Skeletal muscle satellite cell (primary cell): ENCODE data around the gene LGR4.

Experiments
- H3K27me3 ChIP-seq: 2 replicates; pipeline ENCODE4 v1.7.0; 2013; ENCODE audit warnings: low read length; ENCODE audit not compliant: control insufficient read depth, insufficient read depth
- H3K36me3 ChIP-seq: 2 replicates; pipeline ENCODE4 v1.7.0; 2013; ENCODE audit warnings: mild to moderate bottlenecking, control low read depth, low read length; ENCODE audit not compliant: insufficient read depth
- H3K4me1 ChIP-seq: 2 replicates; pipeline ENCODE4 v1.7.0; 2013; ENCODE audit warnings: low read length; ENCODE audit not compliant: control insufficient read depth, insufficient read depth
- H3K4me2 ChIP-seq: 2 replicates; pipeline ENCODE4 v1.7.0; 2013; ENCODE audit warnings: mild to moderate bottlenecking, low read length
- H3K4me3 ChIP-seq: 2 replicates; pipeline ENCODE4 v1.7.0; 2013; ENCODE audit warnings: low read length
- H3K9ac ChIP-seq: 2 replicates; pipeline ENCODE4 v1.7.0; 2013; ENCODE audit warnings: mild to moderate bottlenecking, low read depth, low read length, moderate library complexity
- H3K9me3 ChIP-seq: replicated peaks from 2 replicates; pipeline ENCODE4 v1.7.0; 2013; ENCODE audit warnings: mild to moderate bottlenecking, control low read depth, low read length

LGR4 gene

GRCh38 chr11:27505781-27506180 lies 33.2 kb upstream of the LGR4 start:
- H3K4me3 ChIP-seq, result peak overlapping the region; percentile 99
- peak overlapping the region; percentile 97 for H3K9ac ChIP-seq
- H3K27me3 ChIP-seq, result no peaks in the 10 kb centered on the region
- H3K4me1 ChIP-seq, result peaks cover 20% of the 10 kb centered on the region
- peaks cover 12% of the 10 kb centered on the region for H3K36me3 ChIP-seq
- no peaks in the 10 kb centered on the region for H3K9me3 ChIP-seq
- peak overlapping the region; percentile 81 for H3K4me2 ChIP-seq

GRCh38 chr11:27504205-27504604 lies 31.6 kb upstream of the LGR4 start:
- Histone ChIP-seq H3K4me1 (peaks cover 20% of the 10 kb centered on the region), H3K36me3 (peaks cover 23% of the 10 kb centered on the region), H3K4me3 (no peak overlapping the region), H3K9me3 (no peaks in the 10 kb centered on the region), H3K9ac (no peak overlapping the region), H3K27me3 (no peaks in the 10 kb centered on the region), H3K4me2 (peak overlapping the region; percentile 81)

GRCh38 chr11:27501100-27501499 lies 28.5 kb upstream of the LGR4 start:
- Histone ChIP-seq H3K4me3 (no peak overlapping the region), H3K4me2 (no peak overlapping the region), H3K9me3 (no peaks in the 10 kb centered on the region), H3K27me3 (no peaks in the 10 kb centered on the region), H3K9ac (no peak overlapping the region), H3K36me3 (peaks cover 32% of the 10 kb centered on the region), H3K4me1 (peaks cover 17% of the 10 kb centered on the region)

GRCh38 chr11:27497911-27498310 lies 25.3 kb upstream of the LGR4 start:
- Histone ChIP-seq H3K4me2 (no peak overlapping the region), H3K4me3 (no peak overlapping the region), H3K9me3 (no peaks in the 10 kb centered on the region), H3K36me3 (peaks cover 36% of the 10 kb centered on the region), H3K9ac (no peak overlapping the region), H3K4me1 (peaks cover 6% of the 10 kb centered on the region), H3K27me3 (no peaks in the 10 kb centered on the region)

DNA sequence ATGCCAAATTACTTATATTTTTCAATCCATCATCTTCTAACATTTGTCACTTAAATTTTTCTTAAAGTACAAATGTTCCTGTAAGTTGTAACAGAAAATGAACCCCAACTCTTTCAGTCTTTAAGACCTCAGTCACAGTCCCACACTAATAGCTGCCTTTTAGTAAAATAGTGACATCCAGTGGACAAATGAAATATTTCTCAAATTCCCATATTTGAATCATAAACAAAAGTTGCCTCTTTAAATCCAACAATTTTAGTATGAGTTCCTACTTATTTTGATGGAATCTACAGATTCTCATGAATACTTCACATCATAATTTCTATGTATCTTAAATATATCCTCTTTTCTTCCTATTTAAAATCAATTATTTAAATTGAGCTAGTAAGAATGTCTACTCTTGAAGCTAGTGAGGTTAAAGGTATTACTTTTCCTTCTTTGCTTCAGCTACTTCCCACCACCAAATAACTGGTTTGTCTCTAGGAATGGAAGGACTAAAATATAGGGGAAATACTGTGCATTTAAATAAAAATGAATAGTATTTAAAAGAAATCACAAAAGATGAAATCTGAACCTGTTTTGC lies 24.8 kb upstream of the LGR4 start:
- no peaks in the 10 kb centered on the region for H3K27me3 ChIP-seq
- H3K4me3 ChIP-seq, result no peak overlapping the region
- H3K36me3 ChIP-seq, result peaks cover 37% of the 10 kb centered on the region
- peaks cover 6% of the 10 kb centered on the region for H3K4me1 ChIP-seq
- no peak overlapping the region for H3K4me2 ChIP-seq
- H3K9me3 ChIP-seq, result no peaks in the 10 kb centered on the region
- no peak overlapping the region for H3K9ac ChIP-seq

GRCh38 chr11:27496461-27496860 lies 23.9 kb upstream of the LGR4 start:
- H3K4me3 ChIP-seq, result no peak overlapping the region
- peaks cover 6% of the 10 kb centered on the region for H3K4me1 ChIP-seq
- H3K9ac ChIP-seq, result no peak overlapping the region
- no peaks in the 10 kb centered on the region for H3K27me3 ChIP-seq
- no peak overlapping the region for H3K4me2 ChIP-seq
- H3K36me3 ChIP-seq, result peaks cover 46% of the 10 kb centered on the region
- H3K9me3 ChIP-seq, result no peaks in the 10 kb centered on the region

- Histone ChIP-seq H3K9ac (no peak overlapping the region), H3K4me2 (no peak overlapping the region), H3K4me3 (no peak overlapping the region), H3K9me3 (no peaks in the 10 kb centered on the region), H3K4me1 (peaks cover 6% of the 10 kb centered on the region), H3K36me3 (peaks cover 46% of the 10 kb centered on the region), H3K27me3 (no peaks in the 10 kb centered on the region)
Observed at GRCh38 chr11:27495710-27496300, 23.2 kb upstream of the LGR4 start.

DNA sequence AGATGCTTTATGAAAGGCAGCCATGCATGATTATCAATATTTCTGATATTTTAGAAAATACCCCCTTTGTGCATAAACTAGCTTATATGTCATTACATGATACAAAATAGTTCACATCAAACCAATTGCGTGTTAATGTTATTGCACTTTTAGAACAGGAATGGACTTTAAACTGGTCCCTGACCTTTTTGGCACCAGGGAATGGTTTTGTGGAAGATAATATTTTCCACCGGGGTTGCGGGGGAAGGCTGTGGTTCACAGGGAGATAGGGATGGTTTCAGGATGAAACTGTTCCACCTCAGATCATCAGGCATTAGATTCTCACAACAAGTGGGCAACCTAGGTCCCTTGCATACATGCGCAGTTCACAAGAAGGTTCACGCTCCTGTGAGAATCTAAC lies 16.5 kb upstream of the LGR4 start:
- H3K4me3 ChIP-seq, result no peak overlapping the region
- no peaks in the 10 kb centered on the region for H3K4me1 ChIP-seq
- no peak overlapping the region for H3K9ac ChIP-seq
- H3K9me3 ChIP-seq, result no peaks in the 10 kb centered on the region
- no peak overlapping the region for H3K4me2 ChIP-seq
- peaks cover 25% of the 10 kb centered on the region for H3K36me3 ChIP-seq
- no peaks in the 10 kb centered on the region for H3K27me3 ChIP-seq

DNA sequence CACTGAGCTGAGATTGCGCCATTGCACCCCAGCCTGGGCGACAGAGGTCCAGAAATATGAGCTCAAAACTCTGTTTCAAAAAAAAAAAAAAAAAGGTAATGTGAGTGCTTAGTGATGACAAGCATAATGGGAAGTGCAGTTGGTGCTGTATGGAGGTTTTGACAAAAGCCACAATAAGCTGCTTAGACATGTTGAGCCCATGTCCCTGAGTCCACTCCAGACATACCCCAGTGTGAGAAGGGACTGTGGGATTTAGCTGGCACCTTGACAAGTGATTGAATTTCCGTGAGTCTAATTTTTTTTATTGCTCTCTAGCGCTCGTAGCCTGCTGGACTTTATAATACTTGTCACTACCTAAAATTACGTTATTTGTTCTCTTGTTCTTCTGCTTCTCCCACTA lies 15.1 kb upstream of the LGR4 start:
- Histone ChIP-seq H3K27me3 (no peaks in the 10 kb centered on the region), H3K4me3 (no peak overlapping the region), H3K4me1 (no peaks in the 10 kb centered on the region), H3K9ac (no peak overlapping the region), H3K4me2 (no peak overlapping the region), H3K9me3 (no peaks in the 10 kb centered on the region), H3K36me3 (peaks cover 17% of the 10 kb centered on the region)

DNA sequence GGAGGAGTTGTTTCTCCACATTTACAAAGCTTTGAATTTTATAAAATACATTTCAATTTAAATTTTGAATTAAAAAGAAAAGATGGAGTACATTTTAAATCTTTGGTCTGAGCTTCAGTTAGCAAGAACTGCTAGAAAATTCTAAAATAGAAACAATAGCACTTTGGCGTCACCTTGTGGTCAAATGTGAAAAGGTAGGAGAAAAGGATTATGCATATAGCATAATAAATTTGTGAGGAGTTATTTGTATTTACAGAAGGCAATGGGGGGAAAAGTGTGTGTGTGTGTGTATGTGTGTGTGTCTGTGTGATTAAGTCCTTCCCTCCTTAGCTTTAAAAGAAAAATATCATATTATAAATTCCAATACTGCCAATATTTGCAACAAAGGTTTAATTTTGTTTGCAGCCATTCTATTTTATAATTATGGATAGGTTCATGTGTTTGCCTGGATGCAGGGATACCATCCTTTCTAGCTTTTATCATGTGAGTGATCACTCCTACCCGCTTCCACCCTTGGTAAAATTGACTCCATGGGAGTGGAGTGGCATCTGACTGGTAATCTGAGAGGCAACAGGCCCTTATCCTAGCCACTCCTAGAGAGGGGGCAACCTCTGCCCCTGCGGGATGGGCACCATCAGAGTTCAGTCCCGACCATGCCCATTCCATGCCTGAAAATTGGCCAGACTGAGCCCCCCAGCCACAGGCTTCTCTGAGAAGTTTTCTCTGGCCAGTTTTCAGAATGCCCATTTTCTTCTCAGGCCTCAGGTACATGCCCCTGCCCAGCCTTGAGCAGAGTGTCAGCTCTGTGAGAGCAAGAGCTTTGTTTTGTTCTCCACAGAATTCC lies 13.6 kb upstream of the LGR4 start:
- H3K27me3 ChIP-seq, result no peaks in the 10 kb centered on the region
- H3K36me3 ChIP-seq, result peaks cover 4% of the 10 kb centered on the region
- no peak overlapping the region for H3K9ac ChIP-seq
- H3K4me1 ChIP-seq, result no peaks in the 10 kb centered on the region
- H3K9me3 ChIP-seq, result no peaks in the 10 kb centered on the region
- H3K4me3 ChIP-seq, result no peak overlapping the region
- no peak overlapping the region for H3K4me2 ChIP-seq

DNA sequence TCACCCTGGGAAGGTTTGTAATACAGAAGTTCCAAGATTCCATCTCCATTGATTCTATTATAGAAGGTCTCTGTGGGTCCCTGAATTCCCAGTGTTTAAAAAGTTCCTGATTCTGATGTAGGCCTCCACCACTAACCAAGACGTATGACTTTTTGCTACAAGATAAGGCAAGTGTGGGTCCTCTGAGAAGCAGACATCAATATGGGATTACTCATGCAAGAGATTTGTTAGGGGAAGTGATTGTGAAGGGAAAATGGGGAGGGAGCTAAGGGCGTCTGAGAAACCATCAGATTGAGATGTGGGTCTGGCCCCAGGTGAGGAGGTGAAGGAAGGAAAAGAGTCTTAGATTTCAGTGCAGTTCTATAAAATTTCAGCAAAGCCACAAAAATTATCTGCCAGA lies 10.2 kb upstream of the LGR4 start:
- Histone ChIP-seq H3K4me3 (no peak overlapping the region), H3K36me3 (no peaks in the 10 kb centered on the region), H3K9me3 (no peaks in the 10 kb centered on the region), H3K27me3 (no peaks in the 10 kb centered on the region), H3K4me2 (no peak overlapping the region), H3K9ac (no peak overlapping the region), H3K4me1 (no peaks in the 10 kb centered on the region)
